Nephron progenitor cell (in vitro differentiated cells): ENCODE measurements around the gene TMEFF1.

Experiments
- DNase-seq: peaks from one replicate; pipeline ENCODE4 v3.0.0; 2021
- H3K27ac Mint-ChIP-seq: 2 replicates; pipeline ENCODE4 v1.8.0; 2021; ENCODE audit warnings: mild to moderate bottlenecking, moderate library complexity, mixed read lengths
- H3K27me3 Mint-ChIP-seq: 2 replicates; pipeline ENCODE4 v1.8.0; 2021; ENCODE audit warnings: mild to moderate bottlenecking, low read depth, mixed read lengths; ENCODE audit not compliant: poor library complexity
- H3K36me3 Mint-ChIP-seq: 2 replicates; pipeline ENCODE4 v1.8.0; 2021; ENCODE audit warnings: low read depth, mixed read lengths
- H3K4me1 Mint-ChIP-seq: 2 replicates; pipeline ENCODE4 v1.8.0; 2021; ENCODE audit warnings: mixed read lengths
- H3K4me3 Mint-ChIP-seq: 2 replicates; pipeline ENCODE4 v1.8.0; 2021; ENCODE audit warnings: mild to moderate bottlenecking, moderate library complexity, mixed read lengths
- H3K9me3 Mint-ChIP-seq: 2 replicates; pipeline ENCODE4 v1.8.0; 2021; ENCODE audit warnings: mild to moderate bottlenecking, moderate library complexity, mixed read lengths
- CTCF ChIP-seq: fragments of 200-600 bp; sonication (generic); IDR thresholded peaks from 2 replicates; pipeline ENCODE4 v1.5.0; 2021; ENCODE audit warnings: antibody characterized with exemption

Gene TMEFF1

GRCh38 chr9:100488177-100488576, 15.2 kb downstream of the TMEFF1 start:
- no peak overlapping the region for H3K27ac Mint-ChIP-seq
- H3K4me3 Mint-ChIP-seq = no peak overlapping the region
- peaks cover 12% of the 10 kb centered on the region for H3K4me1 Mint-ChIP-seq
- no peaks in the 10 kb centered on the region for H3K27me3 Mint-ChIP-seq
- peaks cover 4% of the 10 kb centered on the region for H3K9me3 Mint-ChIP-seq
- no peak for TF ChIP-seq CTCF
- no peak for DNase-seq
- peaks cover 45% of the 10 kb centered on the region for H3K36me3 Mint-ChIP-seq

GRCh38 chr9:100489836-100490235, 16.9 kb downstream of the TMEFF1 start:
- no peaks in the 10 kb centered on the region for H3K9me3 Mint-ChIP-seq
- DNase-seq = no peak
- no peak for TF ChIP-seq CTCF
- H3K36me3 Mint-ChIP-seq = peaks cover 31% of the 10 kb centered on the region
- no peaks in the 10 kb centered on the region for H3K27me3 Mint-ChIP-seq
- H3K4me1 Mint-ChIP-seq = peaks cover 17% of the 10 kb centered on the region
- H3K27ac Mint-ChIP-seq = no peak overlapping the region
- no peak overlapping the region for H3K4me3 Mint-ChIP-seq

GRCh38 chr9:100492952-100493351, 20.0 kb downstream of the TMEFF1 start:
- TF ChIP-seq CTCF = no peak
- Mint-ChIP-seq H3K4me3 (no peak overlapping the region), H3K27me3 (no peaks in the 10 kb centered on the region), H3K36me3 (peaks cover 14% of the 10 kb centered on the region), H3K4me1 (peaks cover 34% of the 10 kb centered on the region), H3K9me3 (no peaks in the 10 kb centered on the region), H3K27ac (no peak overlapping the region)
- DNase-seq = no peak

GRCh38 chr9:100498592-100498991, 25.6 kb downstream of the TMEFF1 start:
- Mint-ChIP-seq H3K36me3 (peaks cover 45% of the 10 kb centered on the region), H3K9me3 (no peaks in the 10 kb centered on the region), H3K4me3 (no peak overlapping the region), H3K4me1 (peaks cover 22% of the 10 kb centered on the region), H3K27me3 (no peaks in the 10 kb centered on the region), H3K27ac (no peak overlapping the region)
- no peak for DNase-seq
- TF ChIP-seq CTCF = no peak

- no peak for TF ChIP-seq CTCF
- Mint-ChIP-seq H3K9me3 (no peaks in the 10 kb centered on the region), H3K27me3 (no peaks in the 10 kb centered on the region), H3K27ac (no peak overlapping the region), H3K4me3 (no peak overlapping the region), H3K4me1 (peaks cover 19% of the 10 kb centered on the region), H3K36me3 (peaks cover 53% of the 10 kb centered on the region)
- no peak for DNase-seq
These were observed 26.5 kb downstream of the TMEFF1 start for GRCh38 chr9:100499460-100499859.

- Mint-ChIP-seq H3K4me3 (no peak overlapping the region), H3K27ac (no peak overlapping the region), H3K27me3 (no peaks in the 10 kb centered on the region), H3K4me1 (peaks cover 17% of the 10 kb centered on the region), H3K36me3 (peaks cover 57% of the 10 kb centered on the region), H3K9me3 (no peaks in the 10 kb centered on the region)
- DNase-seq = no peak
- TF ChIP-seq CTCF = no peak
These were observed 26.9 kb downstream of the TMEFF1 start for GRCh38 chr9:100499866-100500265.
